ENCODE measurements around the gene BIN2.
A peak's percentile ranks its signal among the peaks of the same experiment; 100 is the strongest.
"Not testable (repeated sequence)": the region's sequence is repeated elsewhere in the genome, so short reads cannot be mapped to it uniquely, and the experiment has no call there.

The BIN2 gene

GRCh38 chr12:51358496-51358895 lies 34.5 kb upstream of the BIN2 start:
- H3K4me1 Mint-ChIP-seq (ENCODE audit: low read depth), result peaks cover 19% of the 10 kb centered on the region
- no peak overlapping the region for H3K4me3 Mint-ChIP-seq
- H3K9me3 Mint-ChIP-seq, result no peaks in the 10 kb centered on the region
- no peaks in the 10 kb centered on the region for H3K27me3 Mint-ChIP-seq
- peaks cover 54% of the 10 kb centered on the region for H3K36me3 Mint-ChIP-seq (ENCODE audit: low read depth)
- no peak overlapping the region for H3K27ac Mint-ChIP-seq

GRCh38 chr12:51357374-51358047 lies 33.5 kb upstream of the BIN2 start:
- peaks cover 50% of the 10 kb centered on the region for H3K36me3 Mint-ChIP-seq (ENCODE audit: low read depth)
- no peaks in the 10 kb centered on the region for H3K27me3 Mint-ChIP-seq

GRCh38 chr12:51351913-51352532 lies 28.0 kb upstream of the BIN2 start:
- Mint-ChIP-seq H3K27ac (no peak overlapping the region), H3K36me3 (ENCODE audit: low read depth) (peaks cover 8% of the 10 kb centered on the region), H3K27me3 (no peaks in the 10 kb centered on the region), H3K4me3 (no peak overlapping the region), H3K4me1 (ENCODE audit: low read depth) (peaks cover 3% of the 10 kb centered on the region), H3K9me3 (no peaks in the 10 kb centered on the region)

More at GRCh38 chr12:51357374-51358047, 33.5 kb upstream of the BIN2 start:
- Mint-ChIP-seq H3K9me3 (no peaks in the 10 kb centered on the region), H3K4me1 (ENCODE audit: low read depth) (peaks cover 19% of the 10 kb centered on the region), H3K27ac (peak overlapping the region; percentile 79), H3K4me3 (peak overlapping the region; percentile 41)

GRCh38 chr12:51349026-51349425 lies 25.1 kb upstream of the BIN2 start:
- H3K36me3 Mint-ChIP-seq (ENCODE audit: low read depth), result no peaks in the 10 kb centered on the region
- peaks cover 10% of the 10 kb centered on the region for H3K4me1 Mint-ChIP-seq (ENCODE audit: low read depth)
- no peak overlapping the region for H3K27ac Mint-ChIP-seq
- H3K27me3 Mint-ChIP-seq, result no peaks in the 10 kb centered on the region
- no peaks in the 10 kb centered on the region for H3K9me3 Mint-ChIP-seq
- no peak overlapping the region for H3K4me3 Mint-ChIP-seq

GRCh38 chr12:51348116-51348515 lies 24.1 kb upstream of the BIN2 start:
- Mint-ChIP-seq H3K4me1 (ENCODE audit: low read depth) (peaks cover 17% of the 10 kb centered on the region), H3K9me3 (no peaks in the 10 kb centered on the region), H3K27me3 (no peaks in the 10 kb centered on the region), H3K4me3 (no peak overlapping the region), H3K36me3 (ENCODE audit: low read depth) (no peaks in the 10 kb centered on the region), H3K27ac (no peak overlapping the region)

GRCh38 chr12:51346581-51346980 lies 22.6 kb upstream of the BIN2 start, which contains the start of gene CELA1:
Gene CELA1 (minus strand): TSS chr12:51346679. CDS start chr12:51346638, 41 bp downstream.
- Mint-ChIP-seq H3K9me3 (no peaks in the 10 kb centered on the region), H3K4me1 (ENCODE audit: low read depth) (peaks cover 32% of the 10 kb centered on the region), H3K27ac (peak within 1 kb of the TSS; percentile 3), H3K27me3 (no peaks in the 10 kb centered on the region), H3K36me3 (ENCODE audit: low read depth) (no peaks in the 10 kb centered on the region), H3K4me3 (no peak within 1 kb of the TSS)

GRCh38 chr12:51345681-51346080 lies 21.7 kb upstream of the BIN2 start:
- no peaks in the 10 kb centered on the region for H3K36me3 Mint-ChIP-seq (ENCODE audit: low read depth)
- no peaks in the 10 kb centered on the region for H3K9me3 Mint-ChIP-seq
- H3K27me3 Mint-ChIP-seq, result no peaks in the 10 kb centered on the region
- H3K27ac Mint-ChIP-seq, result no peak overlapping the region
- peaks cover 39% of the 10 kb centered on the region for H3K4me1 Mint-ChIP-seq (ENCODE audit: low read depth)
- H3K4me3 Mint-ChIP-seq, result no peak overlapping the region

- no peak overlapping the region for H3K4me3 Mint-ChIP-seq
- no peaks in the 10 kb centered on the region for H3K9me3 Mint-ChIP-seq
- H3K27ac Mint-ChIP-seq, result no peak overlapping the region
- no peaks in the 10 kb centered on the region for H3K27me3 Mint-ChIP-seq
- no peaks in the 10 kb centered on the region for H3K36me3 Mint-ChIP-seq (ENCODE audit: low read depth)
- peaks cover 39% of the 10 kb centered on the region for H3K4me1 Mint-ChIP-seq (ENCODE audit: low read depth)
Measured at GRCh38 chr12:51343201-51343600, 19.2 kb upstream of the BIN2 start.

GRCh38 chr12:51342416-51342815 lies 18.4 kb upstream of the BIN2 start:
- no peaks in the 10 kb centered on the region for H3K36me3 Mint-ChIP-seq (ENCODE audit: low read depth)

GRCh38 chr12:51341251-51342007 lies 17.5 kb upstream of the BIN2 start:
- H3K27ac Mint-ChIP-seq, result peak overlapping the region; percentile 39
- no peaks in the 10 kb centered on the region for H3K36me3 Mint-ChIP-seq (ENCODE audit: low read depth)
- peaks cover 39% of the 10 kb centered on the region for H3K4me1 Mint-ChIP-seq (ENCODE audit: low read depth)
- H3K27me3 Mint-ChIP-seq, result no peaks in the 10 kb centered on the region
- H3K9me3 Mint-ChIP-seq, result no peaks in the 10 kb centered on the region
- no peak overlapping the region for H3K4me3 Mint-ChIP-seq

More at GRCh38 chr12:51342416-51342815, 18.4 kb upstream of the BIN2 start:
- no peak overlapping the region for H3K4me3 Mint-ChIP-seq
- no peaks in the 10 kb centered on the region for H3K27me3 Mint-ChIP-seq
- no peaks in the 10 kb centered on the region for H3K9me3 Mint-ChIP-seq
- H3K4me1 Mint-ChIP-seq (ENCODE audit: low read depth), result peaks cover 39% of the 10 kb centered on the region
- H3K27ac Mint-ChIP-seq, result peak overlapping the region; percentile 65

- Mint-ChIP-seq H3K9me3 (no peaks in the 10 kb centered on the region), H3K4me3 (no peak overlapping the region), H3K36me3 (ENCODE audit: low read depth) (no peaks in the 10 kb centered on the region), H3K27ac (no peak overlapping the region), H3K4me1 (ENCODE audit: low read depth) (peaks cover 31% of the 10 kb centered on the region), H3K27me3 (no peaks in the 10 kb centered on the region)
Measured at GRCh38 chr12:51339750-51340149, 15.8 kb upstream of the BIN2 start.

GRCh38 chr12:51337336-51337735 lies 13.4 kb upstream of the BIN2 start:
- peaks cover 14% of the 10 kb centered on the region for H3K4me1 Mint-ChIP-seq (ENCODE audit: low read depth)
- H3K4me3 Mint-ChIP-seq; H3K9me3 Mint-ChIP-seq; H3K27me3 Mint-ChIP-seq; H3K36me3 Mint-ChIP-seq (ENCODE audit: low read depth); H3K27ac Mint-ChIP-seq: not testable (repeated sequence)

GRCh38 chr12:51335931-51336330 lies 12.0 kb upstream of the BIN2 start:
- no peak overlapping the region for H3K4me3 Mint-ChIP-seq
- H3K27ac Mint-ChIP-seq, result no peak overlapping the region
- no peaks in the 10 kb centered on the region for H3K27me3 Mint-ChIP-seq
- no peaks in the 10 kb centered on the region for H3K9me3 Mint-ChIP-seq
- peaks cover under 1% of the 10 kb centered on the region for H3K4me1 Mint-ChIP-seq (ENCODE audit: low read depth)
- no peaks in the 10 kb centered on the region for H3K36me3 Mint-ChIP-seq (ENCODE audit: low read depth)

- Mint-ChIP-seq H3K27ac (no peak overlapping the region), H3K4me3 (no peak overlapping the region), H3K9me3 (no peaks in the 10 kb centered on the region), H3K27me3 (no peaks in the 10 kb centered on the region), H3K36me3 (ENCODE audit: low read depth) (no peaks in the 10 kb centered on the region), H3K4me1 (ENCODE audit: low read depth) (peaks cover 7% of the 10 kb centered on the region)
Measured at GRCh38 chr12:51334764-51335163, 10.8 kb upstream of the BIN2 start.

GRCh38 chr12:51333536-51333935 lies 9.6 kb upstream of the BIN2 start:
- Mint-ChIP-seq H3K4me3 (no peak overlapping the region), H3K36me3 (ENCODE audit: low read depth) (no peaks in the 10 kb centered on the region)

More at GRCh38 chr12:51333536-51333935, 9.6 kb upstream of the BIN2 start:
- Mint-ChIP-seq H3K27me3 (no peaks in the 10 kb centered on the region), H3K27ac (no peak overlapping the region), H3K4me1 (ENCODE audit: low read depth) (peaks cover 16% of the 10 kb centered on the region), H3K9me3 (no peaks in the 10 kb centered on the region)
